ENCODE results near the gene TRERF1. TPM values are rescaled to one million over a fixed set of nuclear protein-coding genes. Genes with fewer than 3 reads are reported as not detected.

TRERF1 gene
- polyA plus RNA-seq, 1 of the 3 experiments (the other 2 are of a cell fraction), result 3.6 TPM

- 25% methylated on average over 3 of the region's 3 CpGs for WGBS (ENCODE audit: low lambda C conversion rate)
- Histone ChIP-seq H3K36me3 (replicated peaks in 1 of 2; ENCODE audit: control insufficient read depth in 1 of 2, insufficient read depth in 2 of 2, low read length in 1 of 2) (no peaks in the 10 kb centered on the region), H3F3A (replicated peaks; ENCODE audit: insufficient read depth) (no peaks in the 10 kb centered on the region), H3K4me3 (ENCODE audit: low read depth in 2 of 2, low read length in 1 of 2) (no peak overlapping the region), H3K27ac (ENCODE audit: low read depth in 2 of 2, low read length in 1 of 2) (no peak overlapping the region), H3K4me2 (no peak overlapping the region), H3K9me2 (no peaks in the 10 kb centered on the region), H2AFZ (ENCODE audit: low read depth) (no peak overlapping the region), H3K9ac (no peak overlapping the region), H3K9me3 (peaks cover 5% of the 10 kb centered on the region), H3K27me3 (ENCODE audit: insufficient read depth) (no peaks in the 10 kb centered on the region), H3K4me1 (ENCODE audit: control insufficient read depth in 1 of 2, insufficient read depth in 2 of 2, low read depth in 1 of 2, low read length in 1 of 2) (no peaks in the 10 kb centered on the region), H3K79me2 (ENCODE audit: insufficient read depth) (no peaks in the 10 kb centered on the region), H4K20me1 (ENCODE audit: insufficient read depth) (no peaks in the 10 kb centered on the region)
- TF ChIP-seq EP300 (IDR thresholded peaks at IDR 0.05; ENCODE audit: borderline replicate concordance in 1 of 2, low read depth in 1 of 2, low read length in 1 of 2) (no peak), FOSL2 (IDR thresholded peaks at IDR 0.05; ENCODE audit: borderline replicate concordance, low read depth) (no peak), IRF3 (IDR thresholded peaks at IDR 0.05; ENCODE audit: low read depth, low read length) (no peak), FOXM1 (IDR thresholded peaks at IDR 0.05; ENCODE audit: low read depth) (no peak), SMC3 (IDR thresholded peaks at IDR 0.05; ENCODE audit: low read depth, low read length) (no peak), TCF12 (IDR thresholded peaks at IDR 0.05) (no peak), RAD21 (IDR thresholded peaks at IDR 0.05; ENCODE audit: low read length) (no peak), JUND (IDR thresholded peaks at IDR 0.05) (no peak), RXRA (IDR thresholded peaks at IDR 0.05; ENCODE audit: borderline replicate concordance, low read depth) (no peak), TAF1 (IDR thresholded peaks at IDR 0.05; ENCODE audit: borderline replicate concordance, low read depth, low read length) (no peak)
- no peak for DNase-seq
- ChIA-PET CTCF (interaction anchor here (1.2 kb wide), 1 partner anchor 77 kb away, joined by 5 read pairs; no protein-coding TSS in a partner anchor), POLR2A (no interaction called here)
Observed at GRCh38 chr6:42471142-42471541, 19.4 kb upstream of the TRERF1 start.

GRCh38 chr6:42468273-42468672, 16.5 kb upstream of the TRERF1 start:
- no peak overlapping the region for H3K9ac ChIP-seq
- ChIA-PET POLR2A (no interaction called here), CTCF (no interaction called here)
- H3K4me2 ChIP-seq, result no peak overlapping the region
- H2AFZ ChIP-seq (ENCODE audit: low read depth), result no peak overlapping the region
- no peak overlapping the region for H3K4me3 ChIP-seq (ENCODE audit: low read depth in 2 of 2, low read length in 1 of 2)
- DNase-seq, result no peak
- H3K9me2 ChIP-seq, result no peaks in the 10 kb centered on the region
- peaks cover 5% of the 10 kb centered on the region for H3K9me3 ChIP-seq
- TF ChIP-seq FOXJ3 (CRISPR knock-in tag; IDR thresholded peaks at IDR 0.05), result no peak
- TF ChIP-seq NFIC (IDR thresholded peaks at IDR 0.05; ENCODE audit: borderline replicate concordance), result no peak
- no peak for TF ChIP-seq TAF1 (IDR thresholded peaks at IDR 0.05; ENCODE audit: borderline replicate concordance, low read depth, low read length)
- TF ChIP-seq, protein P1, sequence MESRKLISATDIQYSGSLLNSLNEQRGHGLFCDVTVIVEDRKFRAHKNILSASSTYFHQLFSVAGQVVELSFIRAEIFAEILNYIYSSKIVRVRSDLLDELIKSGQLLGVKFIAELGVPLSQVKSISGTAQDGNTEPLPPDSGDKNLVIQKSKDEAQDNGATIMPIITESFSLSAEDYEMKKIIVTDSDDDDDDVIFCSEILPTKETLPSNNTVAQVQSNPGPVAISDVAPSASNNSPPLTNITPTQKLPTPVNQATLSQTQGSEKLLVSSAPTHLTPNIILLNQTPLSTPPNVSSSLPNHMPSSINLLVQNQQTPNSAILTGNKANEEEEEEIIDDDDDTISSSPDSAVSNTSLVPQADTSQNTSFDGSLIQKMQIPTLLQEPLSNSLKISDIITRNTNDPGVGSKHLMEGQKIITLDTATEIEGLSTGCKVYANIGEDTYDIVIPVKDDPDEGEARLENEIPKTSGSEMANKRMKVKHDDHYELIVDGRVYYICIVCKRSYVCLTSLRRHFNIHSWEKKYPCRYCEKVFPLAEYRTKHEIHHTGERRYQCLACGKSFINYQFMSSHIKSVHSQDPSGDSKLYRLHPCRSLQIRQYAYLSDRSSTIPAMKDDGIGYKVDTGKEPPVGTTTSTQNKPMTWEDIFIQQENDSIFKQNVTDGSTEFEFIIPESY (IDR thresholded peaks at IDR 0.05; ENCODE audit: borderline replicate concordance, low read depth), result no peak
- peaks cover 3% of the 10 kb centered on the region for H3F3A ChIP-seq (replicated peaks; ENCODE audit: insufficient read depth)
- H3K4me1 ChIP-seq (ENCODE audit: control insufficient read depth in 1 of 2, insufficient read depth in 2 of 2, low read depth in 1 of 2, low read length in 1 of 2), result no peaks in the 10 kb centered on the region
- H3K27me3 ChIP-seq (ENCODE audit: insufficient read depth), result no peaks in the 10 kb centered on the region
- 77% methylated on average over 1 of the region's 1 CpG for WGBS (ENCODE audit: low lambda C conversion rate)
- H4K20me1 ChIP-seq (ENCODE audit: insufficient read depth), result no peaks in the 10 kb centered on the region
- no peak overlapping the region for H3K27ac ChIP-seq (ENCODE audit: low read depth in 2 of 2, low read length in 1 of 2)
- no peaks in the 10 kb centered on the region for H3K79me2 ChIP-seq (ENCODE audit: insufficient read depth)
- no peaks in the 10 kb centered on the region for H3K36me3 ChIP-seq (replicated peaks in 1 of 2; ENCODE audit: control insufficient read depth in 1 of 2, insufficient read depth in 2 of 2, low read length in 1 of 2)

Data from SK-N-SH (cell line).